ENCODE results near the gene TNS3. TPM values are rescaled to one million over a fixed set of nuclear protein-coding genes. Genes with fewer than 3 reads are reported as not detected.

Gene TNS3
- total and polyA plus RNA-seq, 2 donors (not counting 3 experiments of a cell fraction or from before 2014, with no cell fraction given) = 10.4 to 45.1 TPM

DNA sequence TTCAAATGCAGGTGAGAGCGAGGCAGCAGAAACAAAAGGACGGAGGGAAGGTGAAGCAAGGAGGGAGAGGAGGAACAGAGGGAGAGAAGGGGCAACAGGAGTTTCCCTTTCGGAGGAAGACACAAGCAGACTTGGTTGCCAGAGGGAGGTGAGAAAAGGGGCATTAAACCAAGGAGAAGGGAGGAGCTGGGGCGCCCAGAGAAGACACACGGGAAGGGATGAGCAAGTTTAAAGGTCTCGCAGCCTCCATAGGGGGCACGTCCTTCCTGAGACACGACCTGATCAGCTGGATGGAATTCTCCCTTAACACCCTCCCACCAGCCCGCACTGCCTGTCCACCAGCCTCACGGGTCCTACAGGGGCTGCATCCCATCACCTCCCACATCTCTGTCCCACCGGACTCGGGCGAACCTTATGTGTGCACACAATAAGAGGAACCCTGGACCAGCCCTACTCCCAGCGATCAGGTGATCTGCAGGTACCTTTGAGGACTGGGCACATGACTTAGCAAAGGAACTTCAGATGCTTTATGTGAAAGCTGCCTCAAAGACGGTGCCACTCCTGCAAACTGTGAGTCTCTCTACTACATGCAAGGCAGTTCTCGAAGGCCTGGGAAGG is 251.2 kb downstream of the TNS3 start:
- Histone ChIP-seq H3K4me3 (replicated peaks in 1 of 3; ENCODE audit: insufficient read depth in 1 of 3, low read depth in 1 of 3, low read length in 3 of 3) (no peak overlapping the region), H3K4me1 (ENCODE audit: control insufficient read depth, extremely low read depth, insufficient read depth, low read length) (peaks cover 31% of the 10 kb centered on the region), H2AFZ (ENCODE audit: low read depth, low read length) (no peak overlapping the region), H3K27ac (ENCODE audit: insufficient read depth, low read depth, low read length) (no peak overlapping the region), H3K9ac (replicated peaks; ENCODE audit: extremely low read depth, insufficient read depth, low read length) (no peak overlapping the region), H3K9me3 (replicated peaks; ENCODE audit: control insufficient read depth, insufficient read depth, low read length) (no peaks in the 10 kb centered on the region), H3K36me3 (ENCODE audit: control insufficient read depth in 2 of 2, extremely low read depth in 1 of 2, insufficient read depth in 2 of 2, low read length in 2 of 2) (no peaks in the 10 kb centered on the region), H4K20me1 (replicated peaks; ENCODE audit: control insufficient read depth, extremely low read depth, insufficient read depth, low read length) (no peaks in the 10 kb centered on the region), H3K79me2 (ENCODE audit: control insufficient read depth, insufficient read depth, low read length) (no peaks in the 10 kb centered on the region), H3K9me1 (replicated peaks; ENCODE audit: control insufficient read depth, extremely low read depth, insufficient read depth, low read length) (no peaks in the 10 kb centered on the region), H3K27me3 (ENCODE audit: control insufficient read depth in 2 of 2, insufficient read depth in 2 of 2, low read length in 2 of 2) (no peaks in the 10 kb centered on the region), H3K4me2 (ENCODE audit: insufficient read depth, low read length) (no peak overlapping the region)
- ChIA-PET POLR2A (no interaction called here), CTCF (no interaction called here)
- TF ChIP-seq MYC (IDR thresholded peaks at IDR 0.05; ENCODE audit: low read depth, low read length) (no peak), JUN (IDR thresholded peaks at IDR 0.05; ENCODE audit: borderline replicate concordance, insufficient read depth, insufficient read length, low read depth) (no peak), POLR2AphosphoS5 (IDR thresholded peaks at IDR 0.05; ENCODE audit: insufficient read depth, low read depth, low read length) (no peak), GATA2 (IDR thresholded peaks at IDR 0.05; ENCODE audit: insufficient read depth, insufficient read length, low read depth, low read length) (no peak), FOS (IDR thresholded peaks at IDR 0.05; ENCODE audit: borderline replicate concordance, insufficient read depth, low read length) (no peak)
- TF ChIP-seq, protein P1, sequence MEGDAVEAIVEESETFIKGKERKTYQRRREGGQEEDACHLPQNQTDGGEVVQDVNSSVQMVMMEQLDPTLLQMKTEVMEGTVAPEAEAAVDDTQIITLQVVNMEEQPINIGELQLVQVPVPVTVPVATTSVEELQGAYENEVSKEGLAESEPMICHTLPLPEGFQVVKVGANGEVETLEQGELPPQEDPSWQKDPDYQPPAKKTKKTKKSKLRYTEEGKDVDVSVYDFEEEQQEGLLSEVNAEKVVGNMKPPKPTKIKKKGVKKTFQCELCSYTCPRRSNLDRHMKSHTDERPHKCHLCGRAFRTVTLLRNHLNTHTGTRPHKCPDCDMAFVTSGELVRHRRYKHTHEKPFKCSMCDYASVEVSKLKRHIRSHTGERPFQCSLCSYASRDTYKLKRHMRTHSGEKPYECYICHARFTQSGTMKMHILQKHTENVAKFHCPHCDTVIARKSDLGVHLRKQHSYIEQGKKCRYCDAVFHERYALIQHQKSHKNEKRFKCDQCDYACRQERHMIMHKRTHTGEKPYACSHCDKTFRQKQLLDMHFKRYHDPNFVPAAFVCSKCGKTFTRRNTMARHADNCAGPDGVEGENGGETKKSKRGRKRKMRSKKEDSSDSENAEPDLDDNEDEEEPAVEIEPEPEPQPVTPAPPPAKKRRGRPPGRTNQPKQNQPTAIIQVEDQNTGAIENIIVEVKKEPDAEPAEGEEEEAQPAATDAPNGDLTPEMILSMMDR (IDR thresholded peaks at IDR 0.05; ENCODE audit: extremely low read depth in 1 of 2, insufficient read depth in 1 of 2, low read depth in 1 of 2, low read length in 2 of 2) = no peak
- TF ChIP-seq, protein P2, sequence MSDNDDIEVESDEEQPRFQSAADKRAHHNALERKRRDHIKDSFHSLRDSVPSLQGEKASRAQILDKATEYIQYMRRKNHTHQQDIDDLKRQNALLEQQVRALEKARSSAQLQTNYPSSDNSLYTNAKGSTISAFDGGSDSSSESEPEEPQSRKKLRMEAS (IDR thresholded peaks at IDR 0.05; ENCODE audit: insufficient read depth, insufficient read length) = no peak
- intact Hi-C loops (cut with micrococcal nuclease) (no loop called here), dilution Hi-C loops (cut with MboI; ENCODE audit: extremely low pct_ligation_motif_present, low sequenced_read_pairs) (no loop called here)
- no peak for FAIRE-seq
- BruUV-seq (replicated peaks) = no TSS peak
- DNase-seq (ENCODE audit: low read depth, low spot score) = no peak

Measured in endothelial cell of umbilical vein (primary cell).